HepG2 (cell line): ENCODE results near the gene RASL10A. TPM values are rescaled to one million over a fixed set of nuclear protein-coding genes. Genes with fewer than 3 reads are reported as not detected.

Experiments used
- CHCHD3 ChIP-seq: sonication (generic); formaldehyde crosslinking; IDR thresholded peaks from 2 replicates; pipeline ENCODE4 v1.8.0; 2022; ENCODE audit warnings: mild to moderate bottlenecking, missing genetic modification reagents, moderate library complexity
- NR3C1 ChIP-seq: sonication (generic); formaldehyde crosslinking; IDR thresholded peaks from 2 replicates; pipeline ENCODE4 v1.4.0; 2020; ENCODE audit warnings: missing genetic modification reagents
- ONECUT2 ChIP-seq: sonication (generic); formaldehyde crosslinking; IDR thresholded peaks from 2 replicates; pipeline ENCODE4 v1.4.0; 2020; ENCODE audit warnings: missing genetic modification reagents
- POLR2G ChIP-seq: fragments of 200-400 bp; formaldehyde crosslinking; IDR thresholded peaks from 2 replicates; pipeline ENCODE4 v1.6.1; 2018; ENCODE audit warnings: mild to moderate bottlenecking, low read depth, low read length, moderate library complexity
- RAD51 ChIP-seq: fragments of 450-650 bp; IDR thresholded peaks from 2 replicates; pipeline ENCODE4 v1.6.1; 2016; ENCODE audit warnings: borderline replicate concordance
- RBM39 ChIP-seq: fragments of 200-400 bp; formaldehyde crosslinking; IDR thresholded peaks from one replicate; pipeline ENCODE4 v1.6.1; 2018; ENCODE audit warnings: antibody characterized with exemption, mild to moderate bottlenecking, low read depth, low read length; ENCODE audit not compliant: poor library complexity, severe bottlenecking
- SIN3B ChIP-seq: fragments of 150-350 bp; IDR thresholded peaks from 2 replicates; pipeline ENCODE4 v1.6.1; 2014; ENCODE audit warnings: low read length
- SRSF1 ChIP-seq: fragments of 200-400 bp; formaldehyde crosslinking; optimal IDR thresholded peaks from 2 replicates; pipeline ENCODE3; 2017; ENCODE audit warnings: mild to moderate bottlenecking, low read depth, low read length, moderate library complexity
- STAG1 ChIP-seq: sonication (generic); formaldehyde crosslinking; IDR thresholded peaks from 2 replicates; pipeline ENCODE4 v1.4.0; 2020; ENCODE audit warnings: missing genetic modification reagents
- ZNF20 ChIP-seq: sonication (generic); formaldehyde crosslinking; IDR thresholded peaks from 2 replicates; pipeline ENCODE4 v1.4.0; 2020; ENCODE audit warnings: mild to moderate bottlenecking, moderate library complexity, missing genetic modification reagents
- ZNF33A ChIP-seq: sonication (generic); formaldehyde crosslinking; IDR thresholded peaks from 2 replicates; pipeline ENCODE4 v1.5.1; 2020; ENCODE audit warnings: missing genetic modification reagents, mild to moderate bottlenecking, moderate library complexity, borderline replicate concordance
- ZNF768 ChIP-seq: sonication (generic); formaldehyde crosslinking; IDR thresholded peaks from 2 replicates; pipeline ENCODE4 v1.4.0; 2020; ENCODE audit warnings: missing genetic modification reagents
- ZSCAN12 ChIP-seq: sonication (generic); formaldehyde crosslinking; IDR thresholded peaks from 2 replicates; pipeline ENCODE4 v1.9.0; 2021; ENCODE audit warnings: mild to moderate bottlenecking, missing genetic modification reagents
- polyA plus RNA-seq, 8 experiments: library from polyadenylated mRNA; depleted of rRNA in 3 of 8; stranded (reverse) in 7 of 8; unstranded in 1 of 8; fragments of >200 nt; fragmentation: Illumina TruSeq in 4 of 8; extraction: Trizol in 4 of 8; gene quantifications; 2 replicates each; pipeline versions ENCODE4 v1.2.1 to v1.2.3, GENCODE V29; 2011 to 2016; ENCODE audit warnings: low read depth in 4 of 8, missing spikeins in 1 of 8, mixed read lengths in 1 of 8; ENCODE audit not compliant: insufficient read depth in 1 of 8
- total RNA-seq, 5 experiments: library from RNA; depleted of rRNA; stranded (reverse); fragments of >200 nt; fragmentation: Illumina TruSeq; extraction: Trizol; gene quantifications; 2 replicates each; pipeline ENCODE4 v1.2.3, GENCODE V29; 2016; ENCODE audit warnings: low read depth in 1 of 5
- TF ChIP-seq, protein P1 (sequence below): IDR thresholded peaks from 2 replicates; pipeline ENCODE4 v1.6.1; 2018; ENCODE audit warnings: missing genetic modification reagents
- TF ChIP-seq, protein P2 (sequence below): sonication (generic); formaldehyde crosslinking; IDR thresholded peaks from 2 replicates; pipeline ENCODE4 v1.8.1; 2023; ENCODE audit warnings: missing genetic modification reagents, inconsistent platforms, borderline replicate concordance
- TF ChIP-seq, protein P3 (sequence below): sonication (generic); formaldehyde crosslinking; IDR thresholded peaks from 2 replicates; pipeline ENCODE4 v1.5.0; 2020; ENCODE audit warnings: mild to moderate bottlenecking, missing genetic modification reagents, borderline replicate concordance
- TF ChIP-seq, protein P4 (sequence below): IDR thresholded peaks from 2 replicates; pipeline ENCODE4 v1.6.1; 2016; ENCODE audit warnings: missing biosample characterization, missing genetic modification reagents, low read depth
- TF ChIP-seq, protein P5 (sequence below): sonication (generic); formaldehyde crosslinking; IDR thresholded peaks from 2 replicates; pipeline ENCODE4 v1.5.1; 2020; ENCODE audit warnings: missing genetic modification reagents, mild to moderate bottlenecking, borderline replicate concordance

The RASL10A gene
- total and polyA plus RNA-seq, 2 of the 13 experiments (the other 11 are each of a cell fraction or from before 2014, with no cell fraction given), result 0.05 to 0.22 TPM

DNA sequence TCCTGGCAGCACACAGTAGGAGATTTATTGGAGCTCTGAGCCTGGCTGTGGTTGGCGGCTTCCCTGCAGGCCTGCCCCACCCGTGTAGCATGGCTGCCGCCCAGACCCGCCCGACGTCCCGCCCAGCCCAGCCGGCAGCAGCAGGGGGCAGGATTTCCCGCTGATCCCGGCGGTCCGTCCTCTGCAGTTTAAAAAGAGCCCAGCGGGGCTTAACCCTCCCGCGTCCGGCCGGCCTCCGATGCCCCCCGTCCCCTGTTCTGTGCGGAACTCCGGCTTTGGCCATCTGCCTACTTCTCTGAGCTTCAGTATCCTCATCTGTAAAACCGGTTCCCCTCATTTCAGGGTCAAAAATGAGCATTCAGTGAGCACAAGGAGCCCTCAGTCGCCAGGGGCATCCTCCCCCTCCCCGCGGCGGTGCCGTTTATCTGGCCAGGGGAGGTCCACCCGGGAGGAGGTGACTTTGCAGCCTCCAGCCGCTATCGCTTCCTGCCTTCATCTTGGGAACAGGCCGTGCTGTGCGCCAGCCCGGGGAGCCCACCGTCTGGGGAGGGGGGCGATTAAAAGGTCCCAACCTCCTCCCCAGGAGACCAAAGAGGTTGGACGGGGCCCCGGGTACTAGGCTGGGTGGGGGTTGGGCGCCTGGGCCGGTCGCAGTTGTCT is 9.2 kb downstream of the RASL10A start, which contains the start of gene GAS2L1 (continued):
- TF ChIP-seq SRSF1 (peak; percentile 59), ZNF33A (CRISPR knock-in tag) (no peak), STAG1 (peak; percentile 65), RBM39 (no peak), NR3C1 (CRISPR knock-in tag) (no peak), POLR2G (no peak), SIN3B (no peak), ZSCAN12 (CRISPR knock-in tag) (no peak), CHCHD3 (CRISPR knock-in tag) (0 out of 2 replicates have a peak, but pooled peaks have one; percentile 59), ONECUT2 (CRISPR knock-in tag) (no peak), ZNF768 (CRISPR knock-in tag) (peak; percentile 65; the same call in 1 of the 2 replicates), RAD51 (no peak), ZNF20 (CRISPR knock-in tag) (no peak)
- TF ChIP-seq, protein P1, sequence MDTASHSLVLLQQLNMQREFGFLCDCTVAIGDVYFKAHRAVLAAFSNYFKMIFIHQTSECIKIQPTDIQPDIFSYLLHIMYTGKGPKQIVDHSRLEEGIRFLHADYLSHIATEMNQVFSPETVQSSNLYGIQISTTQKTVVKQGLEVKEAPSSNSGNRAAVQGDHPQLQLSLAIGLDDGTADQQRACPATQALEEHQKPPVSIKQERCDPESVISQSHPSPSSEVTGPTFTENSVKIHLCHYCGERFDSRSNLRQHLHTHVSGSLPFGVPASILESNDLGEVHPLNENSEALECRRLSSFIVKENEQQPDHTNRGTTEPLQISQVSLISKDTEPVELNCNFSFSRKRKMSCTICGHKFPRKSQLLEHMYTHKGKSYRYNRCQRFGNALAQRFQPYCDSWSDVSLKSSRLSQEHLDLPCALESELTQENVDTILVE (CRISPR knock-in tag), result no peak
- TF ChIP-seq, protein P2, sequence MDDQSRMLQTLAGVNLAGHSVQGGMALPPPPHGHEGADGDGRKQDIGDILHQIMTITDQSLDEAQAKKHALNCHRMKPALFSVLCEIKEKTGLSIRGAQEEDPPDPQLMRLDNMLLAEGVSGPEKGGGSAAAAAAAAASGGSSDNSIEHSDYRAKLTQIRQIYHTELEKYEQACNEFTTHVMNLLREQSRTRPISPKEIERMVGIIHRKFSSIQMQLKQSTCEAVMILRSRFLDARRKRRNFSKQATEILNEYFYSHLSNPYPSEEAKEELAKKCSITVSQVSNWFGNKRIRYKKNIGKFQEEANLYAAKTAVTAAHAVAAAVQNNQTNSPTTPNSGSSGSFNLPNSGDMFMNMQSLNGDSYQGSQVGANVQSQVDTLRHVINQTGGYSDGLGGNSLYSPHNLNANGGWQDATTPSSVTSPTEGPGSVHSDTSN (CRISPR knock-in tag), result no peak
- TF ChIP-seq, protein P3, sequence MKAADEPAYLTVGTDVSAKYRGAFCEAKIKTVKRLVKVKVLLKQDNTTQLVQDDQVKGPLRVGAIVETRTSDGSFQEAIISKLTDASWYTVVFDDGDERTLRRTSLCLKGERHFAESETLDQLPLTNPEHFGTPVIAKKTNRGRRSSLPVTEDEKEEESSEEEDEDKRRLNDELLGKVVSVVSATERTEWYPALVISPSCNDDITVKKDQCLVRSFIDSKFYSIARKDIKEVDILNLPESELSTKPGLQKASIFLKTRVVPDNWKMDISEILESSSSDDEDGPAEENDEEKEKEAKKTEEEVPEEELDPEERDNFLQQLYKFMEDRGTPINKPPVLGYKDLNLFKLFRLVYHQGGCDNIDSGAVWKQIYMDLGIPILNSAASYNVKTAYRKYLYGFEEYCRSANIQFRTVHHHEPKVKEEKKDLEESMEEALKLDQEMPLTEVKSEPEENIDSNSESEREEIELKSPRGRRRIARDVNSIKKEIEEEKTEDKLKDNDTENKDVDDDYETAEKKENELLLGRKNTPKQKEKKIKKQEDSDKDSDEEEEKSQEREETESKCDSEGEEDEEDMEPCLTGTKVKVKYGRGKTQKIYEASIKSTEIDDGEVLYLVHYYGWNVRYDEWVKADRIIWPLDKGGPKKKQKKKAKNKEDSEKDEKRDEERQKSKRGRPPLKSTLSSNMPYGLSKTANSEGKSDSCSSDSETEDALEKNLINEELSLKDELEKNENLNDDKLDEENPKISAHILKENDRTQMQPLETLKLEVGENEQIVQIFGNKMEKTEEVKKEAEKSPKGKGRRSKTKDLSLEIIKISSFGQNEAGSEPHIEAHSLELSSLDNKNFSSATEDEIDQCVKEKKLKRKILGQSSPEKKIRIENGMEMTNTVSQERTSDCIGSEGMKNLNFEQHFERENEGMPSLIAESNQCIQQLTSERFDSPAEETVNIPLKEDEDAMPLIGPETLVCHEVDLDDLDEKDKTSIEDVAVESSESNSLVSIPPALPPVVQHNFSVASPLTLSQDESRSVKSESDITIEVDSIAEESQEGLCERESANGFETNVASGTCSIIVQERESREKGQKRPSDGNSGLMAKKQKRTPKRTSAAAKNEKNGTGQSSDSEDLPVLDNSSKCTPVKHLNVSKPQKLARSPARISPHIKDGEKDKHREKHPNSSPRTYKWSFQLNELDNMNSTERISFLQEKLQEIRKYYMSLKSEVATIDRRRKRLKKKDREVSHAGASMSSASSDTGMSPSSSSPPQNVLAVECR (CRISPR knock-in tag), result peak; percentile 63
- TF ChIP-seq, protein P4, sequence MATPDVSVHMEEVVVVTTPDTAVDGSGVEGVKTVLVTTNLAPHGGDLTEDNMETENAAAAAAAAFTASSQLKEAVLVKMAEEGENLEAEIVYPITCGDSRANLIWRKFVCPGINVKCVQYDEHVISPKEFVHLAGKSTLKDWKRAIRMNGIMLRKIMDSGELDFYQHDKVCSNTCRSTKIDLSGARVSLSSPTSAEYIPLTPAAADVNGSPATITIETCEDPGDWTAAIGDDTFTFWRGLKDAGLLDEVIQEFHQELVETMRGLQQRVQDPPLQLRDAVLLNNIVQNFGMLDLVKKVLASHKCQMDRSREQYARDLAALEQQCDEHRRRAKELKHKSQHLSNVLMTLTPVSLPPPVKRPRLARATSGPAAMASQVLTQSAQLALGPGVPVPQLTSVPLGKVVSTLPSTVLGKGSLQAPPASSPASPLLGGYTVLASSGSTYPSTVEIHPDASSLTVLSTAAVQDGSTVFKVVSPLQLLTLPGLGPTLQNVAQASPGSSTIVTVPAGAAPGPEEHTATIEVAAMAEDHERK (CRISPR knock-in tag), result no peak
- TF ChIP-seq, protein P5, sequence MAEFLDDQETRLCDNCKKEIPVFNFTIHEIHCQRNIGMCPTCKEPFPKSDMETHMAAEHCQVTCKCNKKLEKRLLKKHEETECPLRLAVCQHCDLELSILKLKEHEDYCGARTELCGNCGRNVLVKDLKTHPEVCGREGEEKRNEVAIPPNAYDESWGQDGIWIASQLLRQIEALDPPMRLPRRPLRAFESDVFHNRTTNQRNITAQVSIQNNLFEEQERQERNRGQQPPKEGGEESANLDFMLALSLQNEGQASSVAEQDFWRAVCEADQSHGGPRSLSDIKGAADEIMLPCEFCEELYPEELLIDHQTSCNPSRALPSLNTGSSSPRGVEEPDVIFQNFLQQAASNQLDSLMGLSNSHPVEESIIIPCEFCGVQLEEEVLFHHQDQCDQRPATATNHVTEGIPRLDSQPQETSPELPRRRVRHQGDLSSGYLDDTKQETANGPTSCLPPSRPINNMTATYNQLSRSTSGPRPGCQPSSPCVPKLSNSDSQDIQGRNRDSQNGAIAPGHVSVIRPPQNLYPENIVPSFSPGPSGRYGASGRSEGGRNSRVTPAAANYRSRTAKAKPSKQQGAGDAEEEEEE (CRISPR knock-in tag), result no peak
